HG03457 (cell line): ENCODE data around the gene EXOC3.
"Not testable (repeated sequence)": the region's sequence is repeated elsewhere in the genome, so short reads cannot be mapped to it uniquely, and the experiment has no call there.

Source experiments
- ATAC-seq: cut with Tn5 transposase; IDR thresholded peaks from one replicate; pipeline ENCODE4 v1.9.1; 2021; ENCODE audit warnings: moderate number of reproducible peaks; ENCODE audit not compliant: unreplicated experiment

Gene EXOC3

GRCh38 chr5:406041-406440 lies 36.9 kb upstream of the EXOC3 start:
- ATAC-seq: no peak

GRCh38 chr5:407051-407450 lies 35.9 kb upstream of the EXOC3 start:
- ATAC-seq: no peak

- no peak for ATAC-seq
Measured at GRCh38 chr5:407801-408268, 35.1 kb upstream of the EXOC3 start.

GRCh38 chr5:410911-411517 lies 32.0 kb upstream of the EXOC3 start:
- ATAC-seq: no peak

GRCh38 chr5:411728-412127 lies 31.2 kb upstream of the EXOC3 start:
- no peak for ATAC-seq

- ATAC-seq: not testable (repeated sequence)
Measured at GRCh38 chr5:414991-415927, 27.7 kb upstream of the EXOC3 start.

- no peak for ATAC-seq
Measured at GRCh38 chr5:415928-416635, 26.9 kb upstream of the EXOC3 start.

GRCh38 chr5:416636-416960 lies 26.4 kb upstream of the EXOC3 start:
- ATAC-seq: no peak

- ATAC-seq: no peak
Measured at GRCh38 chr5:417301-418161, 25.4 kb upstream of the EXOC3 start.

GRCh38 chr5:418162-419121 lies 24.5 kb upstream of the EXOC3 start:
- ATAC-seq: no peak

- ATAC-seq: no peak
Measured at GRCh38 chr5:419970-420369, 23.0 kb upstream of the EXOC3 start.

- ATAC-seq: no peak
Measured at GRCh38 chr5:420632-421286, 22.2 kb upstream of the EXOC3 start.

GRCh38 chr5:421287-421880 lies 21.6 kb upstream of the EXOC3 start:
- ATAC-seq: no peak

GRCh38 chr5:421901-422300 lies 21.1 kb upstream of the EXOC3 start:
- no peak for ATAC-seq

- no peak for ATAC-seq
Measured at GRCh38 chr5:422323-423232, 20.4 kb upstream of the EXOC3 start.

GRCh38 chr5:423233-423565 lies 19.8 kb upstream of the EXOC3 start:
- ATAC-seq: no peak

GRCh38 chr5:423626-424261 lies 19.2 kb upstream of the EXOC3 start:
- ATAC-seq: no peak
